GM19035 (cell line): ENCODE data around the gene MYL1.

Experiments used
- ATAC-seq: cut with Tn5 transposase; IDR thresholded peaks from one replicate; pipeline ENCODE4 v1.9.1; 2021; ENCODE audit not compliant: unreplicated experiment

The MYL1 gene

GRCh38 chr2:210315015-210315788 lies at the start of gene MYL1:
TSS of gene MYL1 (minus strand) at chr2:210315174. CDS start at chr2:210315042, 132 bp downstream.
- ATAC-seq = no peak

DNA sequence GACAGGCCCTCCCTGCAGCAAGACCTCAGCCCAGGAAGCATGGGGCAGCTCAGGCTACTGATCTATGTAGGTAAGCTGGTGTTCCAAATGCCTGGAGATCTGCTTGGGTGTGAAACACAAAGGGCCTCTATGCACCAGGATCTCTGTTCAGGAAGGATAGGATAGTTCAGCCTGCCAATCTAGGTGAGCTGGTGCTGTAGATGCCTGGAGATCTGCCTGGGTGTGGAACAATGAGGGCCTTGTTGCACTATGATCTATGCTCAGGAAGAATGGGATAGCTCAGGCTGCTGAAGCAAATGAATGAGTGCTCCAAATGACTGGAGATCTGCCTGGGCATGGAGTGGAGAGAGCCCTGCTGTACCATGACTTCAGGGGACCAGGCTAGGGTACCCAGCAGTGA lies 48.9 kb upstream of the MYL1 start:
- ATAC-seq = no peak

DNA sequence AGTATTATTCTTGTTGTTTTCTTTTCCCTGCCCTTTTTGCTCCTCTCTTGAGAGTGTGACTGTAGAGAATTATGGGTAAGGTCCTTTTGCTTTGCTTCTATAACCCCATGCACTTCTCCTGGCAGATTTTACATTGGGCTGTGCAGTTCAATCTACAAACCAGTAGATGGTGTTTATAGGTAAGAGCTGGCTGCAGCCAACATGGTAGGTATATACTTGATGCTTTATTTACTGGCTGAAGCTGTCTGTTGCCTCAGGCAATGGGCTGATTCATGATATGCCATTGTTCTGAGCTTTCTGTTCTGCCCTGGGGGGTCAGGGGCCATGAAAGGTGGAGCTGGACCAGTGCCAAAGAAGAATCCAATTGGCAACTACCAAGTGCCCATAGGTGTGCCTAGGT lies 48.3 kb upstream of the MYL1 start:
- ATAC-seq = no peak

DNA sequence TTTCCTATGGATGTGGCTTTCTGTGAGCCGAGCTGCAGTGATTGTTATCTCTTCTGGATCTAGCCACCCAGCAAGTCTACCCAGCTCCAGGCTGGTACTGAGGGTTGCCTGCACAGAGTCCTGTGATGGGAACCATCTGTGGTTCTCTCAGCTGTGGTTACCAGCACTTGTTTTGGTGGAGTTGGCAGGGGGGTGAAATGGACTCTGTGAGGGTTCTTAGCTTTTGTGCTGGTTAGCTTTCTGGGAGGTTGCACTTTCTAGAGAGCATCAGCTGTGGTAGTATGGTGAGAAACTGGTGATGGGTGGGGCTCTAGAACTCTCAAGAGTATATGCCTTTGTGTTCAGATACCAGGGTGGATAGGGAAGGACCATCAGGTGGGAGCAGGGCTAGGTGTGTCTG lies 45.4 kb upstream of the MYL1 start:
- ATAC-seq = no peak

DNA sequence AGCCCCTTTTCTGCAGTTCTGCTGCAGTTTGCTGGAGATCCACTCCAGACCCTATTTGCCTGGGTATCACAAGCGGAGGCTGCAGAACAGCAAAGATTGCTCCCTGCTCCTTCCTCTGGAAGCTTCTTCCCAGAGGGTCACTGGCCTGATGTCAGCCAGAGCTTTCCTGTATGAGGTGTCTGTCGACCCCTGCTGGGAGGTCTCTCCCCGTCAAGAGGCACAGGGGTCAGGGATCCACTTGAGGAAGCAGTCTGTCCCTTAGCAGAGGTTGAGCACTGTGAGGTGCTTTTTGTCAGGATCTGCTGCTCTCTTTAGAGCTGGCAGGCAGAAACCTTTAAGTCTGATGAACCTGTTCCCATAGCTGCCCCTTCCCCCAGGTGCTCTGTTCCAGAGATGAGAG lies 42.0 kb upstream of the MYL1 start:
- ATAC-seq = no peak

- no peak for ATAC-seq
Measured at GRCh38 chr2:210337159-210337558, 22.2 kb upstream of the MYL1 start.

- ATAC-seq = no peak
Measured at GRCh38 chr2:210324906-210325305, 9.9 kb upstream of the MYL1 start.

DNA sequence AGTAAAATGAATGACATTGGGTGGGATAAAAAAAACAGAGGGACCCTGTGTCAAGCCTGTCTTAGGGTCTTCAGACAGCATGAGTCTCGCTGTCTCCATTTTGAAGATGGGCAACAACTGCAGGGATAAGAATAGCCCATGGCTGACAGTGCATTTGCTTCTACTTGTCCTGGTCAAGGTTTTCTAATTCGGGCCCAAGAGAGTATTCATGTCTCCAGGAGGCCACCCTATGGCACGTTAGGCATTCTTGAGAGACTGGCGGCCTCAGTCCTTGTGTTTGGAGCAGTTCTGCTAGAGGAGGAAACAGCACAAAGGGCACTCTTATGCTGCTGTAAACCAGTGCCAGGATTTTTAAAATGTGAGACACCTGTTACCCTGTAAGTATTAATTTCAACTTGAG lies 9.5 kb upstream of the MYL1 start:
- no peak for ATAC-seq

GRCh38 chr2:210323003-210323402 lies 8.0 kb upstream of the MYL1 start:
- ATAC-seq = no peak

DNA sequence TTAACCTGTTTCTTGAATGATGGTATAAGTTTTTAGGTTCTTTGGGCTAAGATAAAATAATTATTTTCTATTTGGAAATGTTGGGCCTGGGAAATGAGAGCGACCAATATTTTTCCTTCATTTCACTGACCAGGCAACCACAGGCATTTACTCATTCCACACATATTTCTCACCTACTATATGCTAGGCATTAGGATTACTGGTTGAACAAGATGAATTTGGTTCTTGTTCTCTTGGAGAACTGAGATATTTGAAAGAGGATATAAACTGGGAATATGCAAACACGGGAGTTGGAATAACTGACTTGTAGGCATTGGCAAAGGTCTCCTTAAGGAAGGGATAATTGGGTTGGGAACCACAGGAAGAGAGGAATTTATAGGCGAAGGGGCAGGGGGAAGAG lies 3.9 kb upstream of the MYL1 start:
- ATAC-seq = no peak

DNA sequence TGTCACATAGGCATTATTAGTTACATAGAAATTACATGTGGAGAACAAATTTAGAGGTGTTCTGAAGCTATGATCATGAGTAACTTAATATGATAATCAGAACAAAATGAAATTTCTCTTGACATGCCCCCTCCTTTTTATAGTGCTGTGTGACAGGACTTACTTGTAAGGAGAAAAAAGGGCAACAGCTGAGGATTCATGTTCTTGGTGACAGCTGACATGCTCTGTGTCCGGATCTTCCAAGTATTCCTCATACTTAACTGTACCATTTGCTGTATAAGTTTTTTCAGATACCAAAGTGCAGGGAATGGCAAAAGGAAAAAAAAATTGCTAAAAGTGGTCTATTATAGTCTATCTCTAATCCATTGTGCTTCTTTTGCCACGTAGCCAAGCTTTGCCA lies 3.5 kb upstream of the MYL1 start:
- no peak for ATAC-seq

DNA sequence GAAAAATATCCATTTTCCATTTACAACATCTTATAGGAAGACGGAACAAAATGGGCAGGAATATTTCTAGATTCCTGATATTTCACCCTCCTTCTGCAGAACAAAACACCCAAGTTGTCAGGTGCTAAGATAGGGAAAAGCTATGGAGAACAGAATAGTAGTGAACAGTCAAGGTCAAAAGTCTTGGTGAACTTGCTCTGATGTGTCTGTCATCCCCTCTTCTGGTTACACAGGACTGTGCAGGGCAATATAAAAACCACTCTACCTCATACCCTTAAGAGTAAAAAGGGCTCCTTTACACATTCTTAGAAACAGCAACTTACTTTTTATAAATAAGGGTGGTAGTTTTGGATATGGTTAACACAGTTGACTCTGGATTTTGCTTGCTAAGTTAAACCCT lies 4.4 kb downstream of the MYL1 start:
- no peak for ATAC-seq

GRCh38 chr2:210309548-210310233 lies 5.3 kb downstream of the MYL1 start:
- no peak for ATAC-seq

- no peak for ATAC-seq
Measured at GRCh38 chr2:210303498-210303897, 11.5 kb downstream of the MYL1 start.

DNA sequence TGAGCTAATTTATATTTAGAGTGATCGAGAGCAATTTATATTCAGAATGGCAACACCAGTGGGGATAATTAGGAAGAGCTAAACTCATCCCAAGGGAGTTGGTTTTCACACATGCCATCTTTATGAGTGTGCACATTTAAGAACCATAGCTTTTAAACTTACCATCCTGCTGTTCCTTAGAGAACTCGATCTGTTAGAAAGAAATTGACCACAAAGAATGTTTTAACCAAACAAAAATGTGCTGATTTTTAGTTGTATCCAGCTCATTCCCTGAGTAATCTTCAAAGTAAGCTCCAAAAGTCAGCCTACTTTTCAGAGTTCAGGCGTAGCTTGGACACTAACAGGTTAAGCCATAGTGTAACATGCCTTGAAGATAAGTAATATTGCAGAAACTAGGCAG lies 12.6 kb downstream of the MYL1 start:
- ATAC-seq = no peak

DNA sequence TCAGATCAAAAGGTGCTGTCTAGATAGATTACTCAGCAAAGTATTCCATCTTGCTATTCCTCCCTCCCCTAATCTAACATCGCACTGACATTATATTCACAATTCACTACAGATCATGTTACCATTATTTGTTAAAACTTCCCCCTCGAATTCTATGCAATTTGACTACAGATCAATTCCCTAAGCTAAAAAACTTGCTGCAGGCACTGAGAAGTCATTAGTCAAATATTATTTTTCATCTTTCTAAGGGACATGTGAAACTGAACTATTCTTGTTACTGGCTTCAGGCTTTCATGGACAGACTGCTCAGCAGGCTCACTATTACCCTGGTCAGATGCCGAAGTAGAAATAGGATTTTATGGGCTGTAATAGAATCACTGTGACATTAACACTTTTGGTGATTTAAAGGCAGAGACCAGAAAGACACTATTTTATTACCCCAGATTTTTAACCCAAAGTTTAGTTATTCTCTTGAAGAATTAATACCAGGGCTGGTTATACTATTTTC lies 15.1 kb downstream of the MYL1 start:
- ATAC-seq = no peak

DNA sequence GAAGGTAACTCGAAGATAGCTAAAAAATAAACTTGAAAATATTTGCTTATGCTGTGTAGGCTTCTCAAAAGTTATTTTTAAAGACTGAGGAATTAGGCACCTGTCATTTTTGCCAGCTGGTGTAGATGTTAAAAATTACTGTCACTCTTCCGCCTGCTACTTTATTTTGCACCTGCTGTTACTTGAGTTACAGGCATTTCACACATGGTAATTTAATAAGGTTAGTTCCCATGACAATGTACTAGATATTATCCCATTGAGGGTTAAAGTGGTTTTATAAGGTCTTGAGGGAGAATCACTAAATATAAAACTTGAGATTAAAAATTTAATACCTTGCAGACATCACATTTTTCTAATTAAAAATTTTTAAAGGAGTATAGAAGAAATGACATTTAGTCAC lies 26.6 kb downstream of the MYL1 start:
- ATAC-seq = no peak

GRCh38 chr2:210287301-210287700 lies 27.7 kb downstream of the MYL1 start:
- no peak for ATAC-seq

DNA sequence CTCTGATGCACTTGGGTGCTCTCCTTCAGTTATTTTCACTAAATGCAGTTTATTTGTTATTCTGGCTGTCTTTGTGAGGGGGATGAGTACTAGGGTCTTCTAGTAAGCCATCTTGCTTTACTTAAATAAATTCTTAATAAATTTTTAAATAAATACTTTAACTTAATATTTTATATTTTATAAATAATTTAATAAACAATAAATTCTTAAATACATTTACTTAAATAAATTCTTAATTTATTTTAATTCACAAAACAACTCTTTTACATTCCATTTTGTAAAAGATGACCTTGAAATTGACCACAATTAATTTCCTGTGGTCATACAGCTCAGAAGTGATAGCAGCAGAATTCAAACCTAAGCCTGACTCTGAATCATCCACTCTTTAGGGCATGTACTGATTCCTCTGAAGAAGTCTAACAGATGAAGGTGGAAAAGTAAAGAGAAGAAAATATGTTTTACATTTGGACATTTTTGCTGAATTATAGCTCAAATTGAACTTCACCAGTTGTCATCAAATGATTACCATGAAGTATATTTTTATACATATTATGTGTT lies 28.8 kb downstream of the MYL1 start:
- no peak for ATAC-seq

DNA sequence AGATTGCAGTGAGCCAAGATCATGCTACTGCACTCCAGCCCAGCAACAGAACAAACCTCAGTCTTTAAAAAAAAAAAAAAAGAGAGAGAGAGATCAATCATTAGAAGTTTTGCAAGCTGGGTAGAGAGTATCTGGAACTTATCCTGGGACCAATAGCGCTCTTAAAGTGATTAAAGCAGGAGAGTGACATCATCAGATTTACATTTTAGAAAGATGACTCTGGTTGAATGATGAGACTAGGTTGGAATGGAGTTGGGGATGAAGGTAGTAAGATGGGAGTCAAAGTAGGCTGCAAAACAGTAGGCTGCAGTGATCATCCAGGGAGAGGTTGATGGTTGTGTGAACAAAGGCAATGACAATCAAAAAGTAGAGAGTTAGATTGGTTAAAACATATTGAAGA lies 37.8 kb downstream of the MYL1 start:
- no peak for ATAC-seq

GRCh38 chr2:210271300-210271699 lies 43.7 kb downstream of the MYL1 start:
- no peak for ATAC-seq

GRCh38 chr2:210269148-210269547 lies 45.8 kb downstream of the MYL1 start:
- ATAC-seq = no peak
